Suprapubic skin (tissue), 4 donors: ENCODE measurements around the gene ITPRIPL2. TPM values are rescaled to one million over a fixed set of nuclear protein-coding genes. Genes with fewer than 3 reads are reported as not detected.

Experiments used
- DNase-seq, 2 donors: peaks; one replicate each; pipeline ENCODE4 v3.0.0-alpha.2; 2019; ENCODE audit warnings: low spot score in 2 of 2
- H3K27ac ChIP-seq: fragments of 200-600 bp; sonication (generic); one replicate; pipeline ENCODE4 v1.5.1; 2019
- H3K27me3 ChIP-seq: fragments of 200-600 bp; sonication (generic); one replicate; pipeline ENCODE4 v1.5.1; 2019
- H3K36me3 ChIP-seq: fragments of 200-600 bp; sonication (generic); one replicate; pipeline ENCODE4 v1.5.1; 2019
- H3K4me1 ChIP-seq: fragments of 200-600 bp; sonication (generic); one replicate; pipeline ENCODE4 v1.5.1; 2019
- H3K4me3 ChIP-seq: fragments of 200-600 bp; sonication (generic); one replicate; pipeline ENCODE4 v1.5.1; 2019; ENCODE audit warnings: mild to moderate bottlenecking
- H3K9me3 ChIP-seq: fragments of 200-600 bp; sonication (generic); one replicate; pipeline ENCODE4 v1.5.1; 2019
- CTCF ChIP-seq, 2 donors: fragments of 200-600 bp in 1 of 2; fragments of 450-650 bp in 1 of 2; sonication (generic) in 1 of 2; IDR thresholded peaks; one replicate each; pipeline ENCODE4 v1.5.1; 2016 to 2019; ENCODE audit warnings: antibody characterized with exemption in 2 of 2, mild to moderate bottlenecking in 1 of 2, moderate library complexity in 1 of 2
- EP300 ChIP-seq: sonication (generic); formaldehyde crosslinking; IDR thresholded peaks from one replicate; pipeline ENCODE4 v1.6.1; 2017; ENCODE audit warnings: antibody characterized with exemption
- POLR2A ChIP-seq, 2 donors: fragments of 450-650 bp; IDR thresholded peaks; one replicate each; pipeline ENCODE4 v1.6.1; 2017; ENCODE audit warnings: antibody characterized with exemption in 2 of 2, mild to moderate bottlenecking in 2 of 2, moderate library complexity in 2 of 2
- POLR2AphosphoS5 ChIP-seq, 3 donors: sonication (generic); formaldehyde crosslinking; IDR thresholded peaks; one replicate each; pipeline ENCODE4 v1.6.1; 2017; ENCODE audit warnings: antibody characterized with exemption in 3 of 3
- WGBS: methylation state at CpG from one replicate; pipeline ENCODE4 v1.1.5; 2018; 5-methylcytosine and 5-hydroxymethylcytosine counted together
- total RNA-seq, 4 donors: library from RNA; depleted of rRNA; stranded (reverse); fragments of >200 nt; gene quantifications; one replicate each; pipeline ENCODE4 v1.1.0, GENCODE V29; 2016

Gene ITPRIPL2
- total RNA-seq, 4 donors from 2014 or later: 39.0 to 91.9 (median 69.6) TPM

DNA sequence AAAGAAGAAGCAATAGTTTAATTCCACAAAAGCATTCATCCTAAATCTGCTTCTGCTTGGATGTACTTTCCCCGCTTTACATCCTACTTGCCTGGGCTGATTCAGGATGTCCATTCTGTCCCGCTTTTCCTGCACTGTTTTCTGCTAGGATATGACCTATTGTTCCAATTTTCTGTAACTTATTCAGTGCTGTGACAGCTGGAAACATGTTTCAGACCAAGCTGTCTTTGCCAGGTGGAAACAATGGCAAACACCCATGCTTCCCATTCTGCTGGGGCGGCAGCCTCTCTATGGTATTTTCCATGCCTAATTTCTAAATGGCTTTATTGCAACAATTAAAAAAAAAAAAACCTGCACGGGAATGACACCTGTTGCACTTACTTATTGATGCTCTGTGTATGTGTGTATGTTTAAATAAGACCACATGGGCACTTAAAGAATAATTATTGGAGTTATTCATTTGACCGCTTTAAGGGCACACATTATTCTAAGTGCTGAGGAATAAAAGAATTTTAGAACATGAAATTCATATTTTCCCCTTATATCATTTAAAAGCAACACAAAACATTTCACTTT lies 25.3 kb upstream of the ITPRIPL2 start:
- no peaks in the 10 kb centered on the region for H3K9me3 ChIP-seq
- TF ChIP-seq POLR2AphosphoS5 (IDR thresholded peaks at IDR 0.05) (no peak), POLR2A (IDR thresholded peaks at IDR 0.05) (no peak), EP300 (no peak), CTCF (IDR thresholded peaks at IDR 0.05) (no peak)
- no peak overlapping the region for H3K4me3 ChIP-seq
- H3K27ac ChIP-seq: no peak overlapping the region
- H3K36me3 ChIP-seq: no peaks in the 10 kb centered on the region
- no peak for DNase-seq
- WGBS: 84% methylated on average over 5 of the region's 5 CpGs
- H3K27me3 ChIP-seq: no peaks in the 10 kb centered on the region
- H3K4me1 ChIP-seq: peaks cover 12% of the 10 kb centered on the region

DNA sequence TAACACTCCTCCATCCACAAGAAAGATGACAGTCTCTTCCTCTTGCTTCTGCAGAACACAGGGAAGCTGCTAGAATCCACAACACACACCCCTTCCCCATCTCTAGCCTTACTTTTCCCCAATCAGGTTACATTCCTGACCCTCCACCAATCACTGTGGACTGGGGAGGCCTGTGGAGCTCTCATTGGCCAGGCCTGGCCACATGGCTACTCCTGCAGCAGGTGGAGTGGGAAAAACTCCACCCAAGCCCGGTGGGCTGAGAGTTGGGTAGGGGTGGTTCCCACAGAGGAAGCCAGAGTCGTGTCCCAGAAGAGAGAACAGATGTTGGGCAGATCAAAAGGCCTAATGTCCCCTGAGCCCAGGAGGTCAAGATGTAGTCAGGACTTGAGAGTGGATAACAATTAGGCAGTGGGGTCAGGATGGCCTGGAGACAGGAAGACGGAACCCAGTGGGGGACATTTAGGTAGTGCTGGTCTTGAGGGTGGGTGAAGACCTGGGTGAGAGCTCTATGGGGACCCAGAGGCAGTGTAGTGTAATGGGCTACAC lies 24.3 kb upstream of the ITPRIPL2 start:
- H3K27me3 ChIP-seq: no peaks in the 10 kb centered on the region
- H3K36me3 ChIP-seq: no peaks in the 10 kb centered on the region
- 84% methylated on average over 3 of the region's 3 CpGs for WGBS
- DNase-seq: no peak
- no peaks in the 10 kb centered on the region for H3K9me3 ChIP-seq
- peaks cover 12% of the 10 kb centered on the region for H3K4me1 ChIP-seq
- TF ChIP-seq POLR2AphosphoS5 (IDR thresholded peaks at IDR 0.05) (no peak), POLR2A (IDR thresholded peaks at IDR 0.05) (no peak), CTCF (IDR thresholded peaks at IDR 0.05) (no peak), EP300 (no peak)
- H3K27ac ChIP-seq: no peak overlapping the region
- H3K4me3 ChIP-seq: no peak overlapping the region

GRCh38 chr16:19090916-19091315 lies 22.8 kb upstream of the ITPRIPL2 start:
- no peak overlapping the region for H3K27ac ChIP-seq
- TF ChIP-seq CTCF (IDR thresholded peaks at IDR 0.05) (no peak), POLR2A (IDR thresholded peaks at IDR 0.05) (no peak), EP300 (no peak), POLR2AphosphoS5 (IDR thresholded peaks at IDR 0.05) (no peak)
- no peak for DNase-seq
- H3K27me3 ChIP-seq: no peaks in the 10 kb centered on the region
- H3K9me3 ChIP-seq: no peaks in the 10 kb centered on the region
- H3K4me3 ChIP-seq: no peak overlapping the region
- 96% methylated on average over 6 of the region's 6 CpGs for WGBS
- no peaks in the 10 kb centered on the region for H3K36me3 ChIP-seq
- peaks cover 9% of the 10 kb centered on the region for H3K4me1 ChIP-seq

- Histone ChIP-seq H3K27me3 (no peaks in the 10 kb centered on the region), H3K9me3 (no peaks in the 10 kb centered on the region), H3K4me3 (no peak overlapping the region), H3K27ac (no peak overlapping the region), H3K36me3 (no peaks in the 10 kb centered on the region), H3K4me1 (no peaks in the 10 kb centered on the region)
- 84% methylated on average over 2 of the region's 2 CpGs for WGBS
- TF ChIP-seq POLR2AphosphoS5 (IDR thresholded peaks at IDR 0.05): no peak
- no peak for TF ChIP-seq POLR2A (IDR thresholded peaks at IDR 0.05)
- TF ChIP-seq CTCF (IDR thresholded peaks at IDR 0.05): no peak
- no peak for TF ChIP-seq EP300
- no peak for DNase-seq
Measured at GRCh38 chr16:19092653-19093410, 20.9 kb upstream of the ITPRIPL2 start.
